Measurements from ENCODE around the gene SPINDOC. TPM values are rescaled to one million over a fixed set of nuclear protein-coding genes. Genes with fewer than 3 reads are reported as not detected.

Gene SPINDOC
- total RNA-seq, 1 donor from 2014 or later, result 13.1 TPM

- DNase-seq (peak; percentile 49), ATAC-seq (peak; percentile 12)
- intact Hi-C loops (cut with micrococcal nuclease), result no loop called here
Measured at GRCh38 chr11:63872800-63873197, 59.5 kb downstream of the SPINDOC start.

GRCh38 chr11:63873311-63873710, 60.1 kb downstream of the SPINDOC start:
- intact Hi-C loops (cut with micrococcal nuclease), result no loop called here
- no peak for ATAC-seq
- no peak for DNase-seq

- intact Hi-C loops (cut with micrococcal nuclease), result no loop called here
- DNase-seq (peak; percentile 56), ATAC-seq (peak; percentile 60)
Measured at GRCh38 chr11:63874511-63874910, 61.3 kb downstream of the SPINDOC start.

- intact Hi-C loops (cut with micrococcal nuclease), result no loop called here
- DNase-seq (no peak), ATAC-seq (no peak)
Measured at GRCh38 chr11:63875506-63876065, 62.3 kb downstream of the SPINDOC start.

- intact Hi-C loops (cut with micrococcal nuclease), result no loop called here
- no peak for DNase-seq
- ATAC-seq, result no peak
Measured at GRCh38 chr11:63876616-63877015, 63.4 kb downstream of the SPINDOC start.

Other genes with a start within 250 kb of the SPINDOC start
- 149 TPM for gene PLAAT3, start 199.0 kb upstream of the SPINDOC start, total RNA-seq
- gene ATL3, start 142.1 kb upstream of the SPINDOC start, total RNA-seq, result 13.6 TPM
- 44.8 TPM for gene RTN3, start 132.0 kb upstream of the SPINDOC start, total RNA-seq
- gene ZFTA, start 44.7 kb upstream of the SPINDOC start, total RNA-seq, result 16.4 TPM
- gene MARK2, start 25.7 kb downstream of the SPINDOC start, total RNA-seq, result 49.4 TPM
- 14.5 TPM for gene RCOR2, start 103.7 kb downstream of the SPINDOC start, total RNA-seq
- 26.5 TPM for gene NAA40, start 125.5 kb downstream of the SPINDOC start, total RNA-seq
- gene COX8A, start 161.2 kb downstream of the SPINDOC start, total RNA-seq, result 1,107 TPM
- 54.4 TPM for gene OTUB1, start 173.0 kb downstream of the SPINDOC start, total RNA-seq
- gene FLRT1, start 222.5 kb downstream of the SPINDOC start, total RNA-seq, result 0.45 TPM